SHP77 (cell line): ENCODE results near the gene CNOT2.
"Not testable (repeated sequence)": the region's sequence is repeated elsewhere in the genome, so short reads cannot be mapped to it uniquely, and the experiment has no call there.

Source experiments
- DNase-seq, 2 experiments: peaks; one replicate each; lab custom pipeline; 2025; lab: John Stamatoyannopoulos, UW

The CNOT2 gene

DNA sequence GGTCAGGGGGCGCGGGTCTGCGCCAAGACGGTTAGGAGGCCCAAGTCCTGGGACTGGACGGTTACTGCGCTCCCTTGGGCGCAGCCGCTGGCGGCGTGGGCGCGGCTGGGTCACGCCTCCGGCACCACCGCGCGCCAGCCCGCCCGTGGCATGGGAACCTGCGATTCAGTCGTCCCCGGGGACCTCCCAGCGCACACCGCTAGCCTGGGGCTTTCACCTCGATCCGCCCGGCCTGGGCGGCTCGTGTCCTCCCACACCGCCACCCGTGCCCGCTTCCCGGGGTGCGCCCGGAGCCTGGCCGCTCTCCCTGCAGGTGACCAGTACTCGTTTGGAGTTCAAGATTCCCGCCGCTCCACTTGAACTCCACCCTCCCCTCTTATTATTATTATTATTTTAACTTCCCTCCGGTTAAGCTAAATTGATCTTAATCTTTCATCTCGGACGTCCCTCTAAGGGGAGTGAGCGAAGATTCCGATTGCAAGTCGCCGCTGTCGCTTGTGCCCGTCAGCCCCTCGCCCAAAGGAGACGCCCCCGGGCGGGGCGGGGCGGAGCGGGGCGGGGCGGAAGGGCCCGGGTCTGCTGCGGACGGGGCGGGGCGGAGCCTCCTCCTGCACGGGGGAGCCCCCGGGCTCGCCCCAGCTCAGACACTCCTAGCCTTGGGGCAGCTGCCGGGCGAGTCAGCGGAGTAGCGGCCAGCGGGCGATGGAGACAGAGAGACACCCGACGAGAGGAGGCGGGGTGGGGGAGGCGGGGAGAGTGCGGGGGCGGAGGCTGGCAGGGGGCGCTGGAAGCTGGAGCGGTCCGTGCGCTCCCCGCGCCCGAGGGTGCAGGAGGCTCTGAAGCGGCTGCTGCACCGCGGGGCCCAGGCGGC is 122.7 kb downstream of the CNOT2 start, which contains the start of gene KCNMB4:
Gene KCNMB4 (plus strand): TSS at position 643 of the 871 bp plus-strand sequence. CDS start 445 bp downstream, outside the sequence.
- peak; percentile 61 to 64 for DNase-seq

DNA sequence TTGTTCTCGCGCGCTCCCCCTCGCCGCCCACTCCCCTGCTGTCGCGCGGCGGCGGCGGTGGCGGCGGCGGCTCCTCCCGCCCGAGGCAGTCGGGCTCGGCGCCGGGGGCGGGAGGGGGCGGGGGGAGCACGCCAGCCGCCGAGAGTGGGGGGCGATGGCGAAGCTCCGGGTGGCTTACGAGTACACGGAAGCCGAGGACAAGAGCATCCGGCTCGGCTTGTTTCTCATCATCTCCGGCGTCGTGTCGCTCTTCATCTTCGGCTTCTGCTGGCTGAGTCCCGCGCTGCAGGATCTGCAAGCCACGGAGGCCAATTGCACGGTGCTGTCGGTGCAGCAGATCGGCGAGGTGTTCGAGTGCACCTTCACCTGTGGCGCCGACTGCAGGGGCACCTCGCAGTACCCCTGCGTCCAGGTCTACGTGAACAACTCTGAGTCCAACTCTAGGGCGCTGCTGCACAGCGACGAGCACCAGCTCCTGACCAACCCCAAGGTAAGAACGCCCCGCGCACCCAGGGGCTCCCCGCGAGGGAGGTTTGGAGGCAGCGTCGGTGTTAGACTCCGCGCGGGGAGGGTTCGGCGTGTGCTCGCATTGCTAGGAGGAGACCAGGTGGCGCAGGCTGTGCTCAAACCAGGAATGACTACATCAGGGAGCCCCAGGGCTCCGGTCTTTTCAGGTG is 123.5 kb downstream of the CNOT2 start:
- DNase-seq: peak; percentile 37 to 55

DNA sequence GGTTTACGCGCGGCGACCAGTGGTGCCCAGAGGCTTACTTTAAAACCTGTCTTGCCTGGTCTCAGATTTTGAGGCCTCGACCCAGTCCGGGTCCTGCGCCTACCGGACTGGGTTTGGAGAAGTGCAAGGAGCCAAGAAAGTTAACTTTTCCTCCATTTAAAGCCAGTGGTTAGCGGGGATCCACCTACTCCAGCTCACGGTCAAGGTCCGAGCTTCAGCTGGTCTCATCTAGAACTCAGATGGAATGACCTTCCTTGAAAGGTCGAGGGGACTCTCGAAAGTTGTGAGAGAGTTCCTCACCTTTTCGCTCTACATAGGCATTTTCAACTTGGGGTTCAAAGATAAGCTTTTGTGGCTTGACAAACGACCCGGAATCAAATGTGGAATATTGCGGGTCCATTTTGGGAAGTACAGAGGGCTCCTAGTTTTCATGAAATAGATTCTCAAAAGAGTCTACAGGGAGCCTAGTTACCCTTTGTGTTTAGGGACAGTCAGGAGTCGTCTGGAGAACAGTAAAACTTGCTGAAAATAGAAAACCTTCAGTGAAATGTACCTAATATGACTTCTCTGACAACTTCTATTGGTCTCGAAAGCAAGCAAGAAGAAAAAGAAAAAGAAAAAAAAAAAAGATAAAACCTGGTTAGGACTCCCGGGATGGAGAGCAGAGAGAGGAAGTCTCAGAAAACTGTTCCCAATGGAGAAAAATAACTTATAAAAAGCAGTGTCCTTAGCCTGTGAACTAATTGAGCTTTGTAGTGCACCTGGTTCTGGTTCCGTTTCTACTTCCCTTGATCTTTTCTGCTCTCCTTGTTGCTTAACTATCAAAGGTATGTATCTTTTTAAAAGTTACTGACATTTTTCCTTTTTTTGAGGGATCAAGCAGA is 124.3 kb downstream of the CNOT2 start:
- no peak for DNase-seq

DNA sequence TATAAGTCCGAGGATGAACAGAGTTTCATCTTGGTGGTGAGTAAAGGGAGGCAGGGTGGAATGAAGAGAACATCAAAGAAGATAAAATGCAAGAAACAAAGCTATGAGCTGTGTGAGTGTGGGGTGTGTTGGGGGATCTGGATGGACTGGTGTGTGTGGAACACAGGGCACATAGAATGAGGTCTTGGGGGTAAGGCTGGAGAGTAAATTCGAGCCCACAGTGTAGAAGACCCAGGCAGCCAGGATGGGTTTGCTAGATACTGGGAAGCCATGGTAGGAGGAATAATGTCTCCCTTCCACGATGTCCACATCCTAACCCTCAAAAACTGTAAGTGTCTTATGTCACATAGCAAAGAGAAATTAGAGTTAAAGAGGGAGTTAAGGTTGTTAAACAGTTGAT is 129.6 kb downstream of the CNOT2 start:
- DNase-seq: no peak

DNA sequence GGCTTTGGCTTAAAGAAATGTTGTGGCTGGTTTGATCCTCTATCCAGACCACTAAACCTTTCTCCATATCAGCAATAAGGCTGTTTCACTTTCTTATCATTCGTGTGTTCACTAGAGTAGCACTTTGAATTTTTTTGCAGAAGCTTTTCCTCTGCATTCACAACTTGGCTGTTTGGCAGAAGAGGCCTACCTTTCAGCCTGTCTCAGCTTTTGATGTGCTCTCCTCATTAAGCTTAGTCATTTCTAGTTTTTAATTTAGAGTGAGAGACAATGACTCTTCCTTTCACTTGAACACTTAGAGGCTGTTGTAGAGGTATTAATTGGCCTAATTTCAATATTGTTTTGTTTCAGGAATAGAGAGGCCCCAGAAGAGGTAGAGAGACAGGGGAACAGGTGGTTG is 136.6 kb downstream of the CNOT2 start:
- DNase-seq: no peak

DNA sequence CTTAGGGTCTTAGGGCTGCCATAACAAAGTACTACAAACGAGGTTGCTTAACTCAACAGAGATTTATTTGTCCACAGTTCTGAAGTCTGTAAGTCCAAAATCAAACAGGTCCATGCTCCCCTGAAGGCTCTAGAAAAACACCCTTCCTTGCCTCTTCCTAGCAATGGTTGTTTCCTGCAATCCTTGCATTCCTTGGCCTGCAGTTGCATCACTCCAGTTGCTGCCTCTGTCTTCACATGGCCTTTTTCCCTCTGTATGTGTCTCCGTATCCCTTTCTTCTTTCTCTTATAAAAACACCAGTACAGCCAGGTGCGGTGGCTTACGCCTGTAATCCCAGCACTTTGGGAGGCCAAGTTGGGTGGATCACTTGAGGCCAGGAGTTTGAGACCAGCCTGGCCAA is 140.3 kb downstream of the CNOT2 start:
- DNase-seq: no peak

DNA sequence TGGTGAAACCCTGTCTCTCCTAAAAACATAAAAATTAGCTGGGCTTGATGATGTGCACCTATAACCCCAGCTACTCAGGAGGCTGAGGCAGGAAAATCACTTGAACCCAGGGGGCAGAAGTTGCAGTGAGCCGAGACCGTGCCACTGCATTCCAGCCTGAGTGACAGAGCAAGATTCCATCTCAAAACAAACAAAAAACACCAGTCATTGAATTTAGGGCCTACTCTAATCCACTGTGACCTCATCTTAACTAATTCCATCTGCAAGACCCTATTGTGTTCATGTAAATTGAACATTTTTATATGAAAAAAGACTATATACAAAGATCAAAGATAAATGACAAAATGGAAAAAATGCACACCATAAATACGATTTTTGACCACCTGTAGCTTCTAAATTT is 140.7 kb downstream of the CNOT2 start:
- DNase-seq: no peak

DNA sequence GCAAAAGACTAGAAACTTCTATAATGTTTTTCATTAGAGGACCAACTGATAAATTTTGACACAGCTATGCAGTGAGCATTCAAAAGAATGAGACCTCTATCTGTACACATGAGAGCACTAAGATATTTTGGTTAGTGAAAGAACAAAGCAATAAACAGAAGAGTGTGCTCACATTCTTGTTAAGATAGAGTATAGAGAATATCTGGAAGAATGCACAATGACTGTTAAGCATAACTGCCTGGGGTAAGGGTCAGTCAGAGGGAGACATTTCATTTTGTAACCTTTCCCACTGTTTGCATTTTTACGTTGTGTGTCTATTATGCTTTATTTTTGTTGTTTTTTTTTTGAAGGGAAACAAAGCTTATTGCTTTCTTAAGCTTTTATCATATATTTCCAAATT is 143.5 kb downstream of the CNOT2 start:
- DNase-seq: no peak

DNA sequence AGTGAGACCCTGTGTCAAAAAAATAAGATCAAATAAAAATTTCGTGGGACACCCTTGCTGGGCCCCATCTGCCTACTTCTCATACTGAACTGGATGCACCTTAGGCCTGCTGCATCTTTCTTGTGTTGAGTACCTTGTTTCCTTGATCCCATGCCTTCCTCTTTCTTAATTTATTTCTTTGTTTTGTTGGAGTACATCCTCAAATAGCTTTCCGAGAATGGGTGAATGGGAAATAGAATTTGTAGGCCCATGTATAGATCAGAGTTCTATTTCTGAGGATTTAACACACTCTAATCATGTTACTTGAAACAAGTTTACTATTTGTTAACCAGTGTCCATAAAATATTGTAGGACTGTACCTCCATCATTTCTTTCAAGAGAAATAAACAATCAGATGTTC is 146.4 kb downstream of the CNOT2 start:
- no peak for DNase-seq

DNA sequence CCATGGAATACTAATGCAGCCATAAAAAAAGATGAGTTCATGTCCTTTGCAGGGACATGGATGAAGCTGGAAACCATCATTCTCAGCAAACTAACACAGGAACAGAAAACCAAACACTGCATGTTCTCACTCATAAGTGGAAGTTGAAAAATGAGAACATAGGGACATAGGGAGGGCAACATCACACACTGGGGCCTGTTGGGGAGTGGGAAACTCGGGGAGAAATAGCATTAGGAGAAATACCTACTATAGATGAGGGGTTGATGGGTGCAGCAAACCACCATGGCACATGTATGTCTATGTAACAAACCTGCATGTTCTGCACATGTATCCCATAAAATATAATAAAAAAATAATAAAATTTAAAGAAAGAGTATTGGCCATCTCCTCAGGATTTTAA is 149.4 kb downstream of the CNOT2 start:
- DNase-seq: not testable (repeated sequence)

DNA sequence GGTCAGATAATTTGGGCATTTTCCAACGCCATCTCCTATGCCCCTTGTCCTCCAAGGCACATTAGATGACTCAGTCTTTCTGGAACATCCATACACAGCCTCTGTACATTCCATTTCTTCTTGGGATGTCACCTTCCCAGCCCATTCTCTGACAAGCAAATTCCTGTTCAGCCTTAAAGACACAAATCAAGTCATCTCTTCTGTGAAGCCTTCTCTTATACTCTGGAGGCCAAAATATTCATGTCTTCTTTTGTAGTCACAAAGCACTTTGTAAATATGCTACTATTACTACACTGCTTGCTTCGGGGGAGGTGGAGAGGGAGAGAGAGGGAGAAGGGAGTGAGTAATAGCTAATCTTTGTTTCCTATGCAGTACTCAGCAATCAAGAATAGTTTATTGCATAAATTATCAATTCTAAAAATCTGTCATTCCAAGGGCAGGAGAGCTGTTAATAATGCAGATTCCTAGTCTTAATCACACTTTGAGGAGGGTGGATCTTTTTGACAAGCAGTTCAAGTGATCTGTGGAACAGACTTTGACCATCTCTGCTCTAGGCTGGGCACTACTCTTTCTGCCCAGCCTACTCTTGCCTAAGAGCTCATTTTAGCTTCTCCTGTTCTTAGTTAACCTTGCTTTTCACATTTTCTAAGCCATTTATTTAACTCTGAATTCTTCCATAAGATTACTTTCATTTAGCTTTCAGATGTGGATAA is 150.7 kb downstream of the CNOT2 start:
- no peak for DNase-seq

DNA sequence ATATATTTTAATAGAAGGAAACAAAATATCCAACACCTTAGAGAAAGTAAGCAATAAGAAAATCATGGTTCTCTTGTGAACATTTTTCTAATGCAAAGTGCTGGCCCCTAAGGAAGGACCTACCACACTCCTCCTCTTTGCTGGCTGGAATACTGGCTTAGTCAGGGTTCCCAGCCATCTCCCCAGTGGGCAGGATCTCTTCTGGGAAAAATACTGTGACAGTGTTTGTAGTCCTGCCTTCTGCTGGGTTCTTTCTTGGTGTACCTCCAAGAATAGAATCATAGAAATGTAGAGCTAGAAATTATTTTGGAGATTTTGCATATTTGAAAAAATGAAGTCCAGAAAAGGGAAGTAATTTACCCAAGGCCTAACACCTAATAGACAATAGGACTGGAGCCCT is 154.8 kb downstream of the CNOT2 start:
- DNase-seq: no peak

DNA sequence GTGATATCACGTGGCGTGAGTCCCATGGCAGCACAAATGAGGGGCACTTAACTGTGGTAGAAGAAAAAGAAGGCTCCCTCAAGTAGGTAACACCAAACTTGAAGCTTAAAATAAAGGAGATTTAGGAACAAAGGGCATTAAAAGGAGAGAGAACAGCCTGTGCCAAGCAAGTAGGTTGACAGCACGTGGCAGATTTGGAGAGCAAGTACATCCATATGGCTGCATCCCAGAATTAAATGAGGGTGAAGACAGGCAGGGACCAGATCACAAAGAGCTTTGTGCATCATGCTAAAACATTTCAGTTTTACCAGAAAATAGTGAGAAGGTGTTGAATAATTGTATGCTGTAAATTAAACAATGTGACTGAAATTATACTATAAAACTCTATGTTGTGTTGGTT is 155.6 kb downstream of the CNOT2 start:
- DNase-seq: no peak

DNA sequence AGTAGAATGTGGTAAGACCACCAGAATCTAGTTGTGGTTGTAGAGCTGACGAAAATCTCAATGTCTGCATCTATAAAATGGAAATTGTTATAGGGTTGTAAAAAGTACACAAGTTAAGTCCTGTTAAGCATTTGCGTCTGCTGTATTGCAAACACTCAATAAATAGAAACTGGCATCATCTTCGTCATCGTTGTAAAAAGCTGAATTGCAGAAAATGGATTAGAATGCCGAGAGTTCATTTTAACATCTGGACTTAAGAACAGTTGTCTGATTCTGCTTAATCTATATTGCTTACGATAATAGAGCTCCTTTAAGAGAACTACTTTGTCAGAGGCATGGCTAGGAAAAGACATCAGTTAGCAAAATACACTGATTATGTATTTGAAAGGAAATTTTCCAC is 156.1 kb downstream of the CNOT2 start:
- no peak for DNase-seq

DNA sequence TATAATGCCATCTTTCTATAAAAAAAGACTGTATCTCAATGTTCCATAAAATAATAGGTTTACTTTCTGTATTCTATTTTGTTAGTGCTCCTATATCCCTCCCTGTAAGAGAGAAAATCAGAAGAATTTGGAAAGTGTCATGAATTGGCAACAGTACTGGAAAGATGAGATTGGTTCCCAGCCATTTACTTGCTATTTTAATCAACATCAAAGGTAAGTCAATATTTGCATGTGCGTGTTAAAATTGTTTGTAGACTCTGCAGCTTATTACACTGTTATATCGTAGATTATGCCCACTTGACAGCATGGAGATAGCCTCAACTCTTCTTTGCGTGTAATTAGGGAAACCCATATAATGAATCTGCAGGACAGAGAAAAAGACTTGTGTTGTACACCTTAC is 156.9 kb downstream of the CNOT2 start:
- no peak for DNase-seq

DNA sequence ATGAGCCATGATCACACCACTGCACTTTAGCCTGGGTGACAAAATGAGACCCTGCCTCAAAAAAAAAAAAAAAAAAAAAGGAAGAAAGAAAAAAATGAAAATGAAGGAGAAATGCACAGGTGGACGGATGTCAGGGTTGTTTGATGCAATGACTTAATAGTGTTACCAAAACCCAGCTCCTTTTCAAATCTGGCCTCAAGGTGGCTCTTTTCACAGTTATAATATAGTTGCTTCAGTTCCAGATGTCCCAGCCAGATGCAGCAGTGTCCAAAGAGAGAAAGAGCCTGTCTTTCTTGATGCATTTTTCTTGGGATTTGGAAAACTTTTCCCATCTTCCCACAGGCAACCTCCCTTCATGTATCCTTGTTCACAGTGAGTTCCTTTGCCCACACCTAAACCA is 159.4 kb downstream of the CNOT2 start:
- no peak for DNase-seq

DNA sequence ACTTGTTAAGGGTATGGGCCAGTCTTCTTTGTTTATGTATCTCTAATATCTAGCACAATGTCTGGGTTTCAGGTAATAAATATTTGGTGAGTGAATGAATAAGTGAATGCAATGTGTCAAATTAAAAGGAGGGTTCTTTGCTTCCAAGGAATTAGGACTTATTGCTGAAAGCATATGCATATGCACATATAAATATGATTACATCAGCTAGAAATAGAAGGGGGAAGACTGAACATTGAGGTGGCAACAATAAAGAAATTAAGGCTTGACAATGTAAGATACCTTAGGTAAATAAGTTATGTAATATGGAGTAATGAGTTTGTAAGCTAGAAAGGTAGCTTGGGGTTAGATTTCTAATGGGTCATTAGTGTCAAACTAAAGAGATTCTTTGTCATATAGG is 160.6 kb downstream of the CNOT2 start:
- DNase-seq: no peak
